NCI-H187 treated with DMSO at 0.1 percent for 48 hours (cell line): Measurements from ENCODE around the gene MRPL33.
"Not testable (repeated sequence)": the region's sequence is repeated elsewhere in the genome, so short reads cannot be mapped to it uniquely, and the experiment has no call there.

Experiments
- DNase-seq: peaks from one replicate; lab custom pipeline; 2025; lab: John Stamatoyannopoulos, UW

The MRPL33 gene

GRCh38 chr2:27741673-27742072, 29.8 kb upstream of the MRPL33 start:
- DNase-seq, result no peak

- no peak for DNase-seq
Measured at GRCh38 chr2:27742571-27742970, 28.9 kb upstream of the MRPL33 start.

- not testable (repeated sequence) for DNase-seq
Measured at GRCh38 chr2:27745494-27745893, 26.0 kb upstream of the MRPL33 start.

GRCh38 chr2:27746325-27746724, 25.2 kb upstream of the MRPL33 start:
- DNase-seq, result no peak

- no peak for DNase-seq
Measured at GRCh38 chr2:27747827-27748352, 23.6 kb upstream of the MRPL33 start.

GRCh38 chr2:27748803-27749554, 22.5 kb upstream of the MRPL33 start:
- not testable (repeated sequence) for DNase-seq

GRCh38 chr2:27751377-27751776, 20.1 kb upstream of the MRPL33 start:
- DNase-seq, result no peak

- DNase-seq, result peak; percentile 85
Measured at GRCh38 chr2:27752551-27753237, 18.8 kb upstream of the MRPL33 start.

- DNase-seq, result no peak
Measured at GRCh38 chr2:27754138-27754588, 17.4 kb upstream of the MRPL33 start.

- no peak for DNase-seq
Measured at GRCh38 chr2:27754831-27755230, 16.7 kb upstream of the MRPL33 start.

- no peak for DNase-seq
Measured at GRCh38 chr2:27756091-27756490, 15.4 kb upstream of the MRPL33 start.

- DNase-seq, result no peak
Measured at GRCh38 chr2:27756544-27757498, 14.7 kb upstream of the MRPL33 start.

GRCh38 chr2:27762951-27763906, 8.3 kb upstream of the MRPL33 start:
- DNase-seq, result no peak

GRCh38 chr2:27763907-27764267, 7.6 kb upstream of the MRPL33 start:
- DNase-seq, result no peak

GRCh38 chr2:27764526-27764925, 7.0 kb upstream of the MRPL33 start:
- not testable (repeated sequence) for DNase-seq

GRCh38 chr2:27765621-27766286, 5.8 kb upstream of the MRPL33 start:
- DNase-seq, result no peak

GRCh38 chr2:27766287-27766661, 5.2 kb upstream of the MRPL33 start:
- DNase-seq, result no peak

- no peak for DNase-seq
Measured at GRCh38 chr2:27771202-27771547, 344 bp upstream of the MRPL33 start.

- no peak for DNase-seq
Measured at GRCh38 chr2:27772804-27773203, 1.3 kb downstream of the MRPL33 start.

GRCh38 chr2:27773959-27774358, 2.4 kb downstream of the MRPL33 start:
- no peak for DNase-seq

GRCh38 chr2:27776097-27776496, 4.6 kb downstream of the MRPL33 start:
- no peak for DNase-seq
